GM19193 (cell line): ENCODE measurements around the gene ZBTB7C.

ENCODE experiments used
- POLR2A ChIP-seq: IDR thresholded peaks from 4 replicates; pipeline ENCODE4 v1.6.1; 2011; ENCODE audit not compliant: insufficient read depth, insufficient read length; ENCODE audit errors: extremely low read depth

Gene ZBTB7C

GRCh38 chr18:48375150-48375800 is 33.9 kb downstream of the ZBTB7C start:
- TF ChIP-seq POLR2A: no peak

DNA sequence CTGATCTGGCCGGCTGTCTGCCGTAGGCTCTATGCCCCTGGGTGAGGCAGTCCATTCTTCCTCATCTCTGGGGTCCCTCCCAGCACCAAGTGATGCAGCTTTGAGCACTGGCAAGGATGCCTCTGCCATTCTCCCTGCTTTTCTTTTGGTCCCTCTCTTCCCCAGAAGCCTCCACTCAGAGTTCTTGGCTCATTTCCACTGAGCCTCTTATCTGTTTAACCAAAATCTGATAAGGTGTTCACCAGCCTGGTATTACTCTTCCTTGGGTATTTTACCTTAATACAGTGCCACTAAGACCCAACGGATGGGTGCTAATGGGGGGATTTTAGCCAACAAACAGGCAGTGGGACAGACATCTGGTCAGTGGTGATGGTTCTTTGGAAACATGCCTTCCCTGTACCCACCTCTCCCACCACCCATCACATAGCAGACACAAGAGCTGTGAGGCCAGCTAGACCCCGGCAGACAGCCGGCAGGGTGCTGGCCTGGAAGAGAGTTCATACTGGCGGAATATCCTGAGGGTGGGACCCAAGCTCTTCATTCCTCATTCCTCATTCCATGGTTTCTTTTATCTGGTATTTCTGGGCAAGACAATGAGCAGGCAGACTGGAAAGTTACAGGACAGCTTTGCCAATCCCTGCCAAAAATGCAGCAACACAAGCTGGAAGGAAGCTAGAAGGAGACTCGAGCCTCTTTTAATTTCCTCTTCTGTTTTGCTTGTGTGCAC is 34.6 kb downstream of the ZBTB7C start:
- no peak for TF ChIP-seq POLR2A

- TF ChIP-seq POLR2A: no peak
These were observed 37.2 kb downstream of the ZBTB7C start for GRCh38 chr18:48371854-48372602.

DNA sequence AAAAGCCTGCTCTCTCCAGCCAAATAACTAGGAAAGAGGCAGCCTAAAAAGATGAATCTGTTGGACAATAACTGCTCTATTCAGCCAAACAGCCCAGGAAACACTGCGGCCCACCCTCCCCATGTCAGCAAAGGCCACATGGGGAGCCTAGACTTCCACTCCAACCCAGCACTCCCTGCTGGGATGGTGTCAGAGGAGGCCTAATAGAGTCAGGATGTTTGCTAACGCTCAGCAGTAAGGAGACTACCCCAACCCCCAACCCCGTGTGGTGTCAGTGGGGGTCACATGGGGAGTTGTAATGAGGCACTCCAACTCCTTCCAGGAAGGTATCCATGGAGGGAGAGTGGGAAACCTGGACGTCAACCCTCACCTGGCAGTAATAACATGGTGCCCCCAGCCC is 41.6 kb downstream of the ZBTB7C start:
- no peak for TF ChIP-seq POLR2A

DNA sequence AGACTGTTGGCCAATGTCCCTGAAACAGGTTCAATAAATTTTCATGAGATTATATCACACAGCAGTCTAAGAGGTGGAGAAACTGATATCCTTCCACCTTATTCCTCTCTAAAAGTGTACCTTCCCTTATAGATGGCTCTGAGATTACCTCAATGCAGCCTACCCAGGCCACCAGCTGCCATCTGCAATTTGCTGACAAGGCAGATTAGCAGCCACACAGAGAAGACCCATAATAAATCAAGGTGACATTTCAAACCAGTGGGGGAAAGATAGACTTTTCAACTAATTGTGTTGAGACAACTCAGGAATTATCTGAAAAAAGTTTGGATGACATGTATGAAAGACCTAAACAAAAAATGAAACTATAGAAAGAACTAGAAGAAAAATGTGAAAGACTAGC is 43.2 kb downstream of the ZBTB7C start:
- no peak for TF ChIP-seq POLR2A

- TF ChIP-seq POLR2A: no peak
These were observed 45.0 kb downstream of the ZBTB7C start for GRCh38 chr18:48364146-48364545.

GRCh38 chr18:48363175-48363574 is 46.0 kb downstream of the ZBTB7C start:
- TF ChIP-seq POLR2A: no peak

- no peak for TF ChIP-seq POLR2A
These were observed 47.4 kb downstream of the ZBTB7C start for GRCh38 chr18:48361801-48362200.

GRCh38 chr18:48360376-48361021 is 48.7 kb downstream of the ZBTB7C start:
- TF ChIP-seq POLR2A: no peak

DNA sequence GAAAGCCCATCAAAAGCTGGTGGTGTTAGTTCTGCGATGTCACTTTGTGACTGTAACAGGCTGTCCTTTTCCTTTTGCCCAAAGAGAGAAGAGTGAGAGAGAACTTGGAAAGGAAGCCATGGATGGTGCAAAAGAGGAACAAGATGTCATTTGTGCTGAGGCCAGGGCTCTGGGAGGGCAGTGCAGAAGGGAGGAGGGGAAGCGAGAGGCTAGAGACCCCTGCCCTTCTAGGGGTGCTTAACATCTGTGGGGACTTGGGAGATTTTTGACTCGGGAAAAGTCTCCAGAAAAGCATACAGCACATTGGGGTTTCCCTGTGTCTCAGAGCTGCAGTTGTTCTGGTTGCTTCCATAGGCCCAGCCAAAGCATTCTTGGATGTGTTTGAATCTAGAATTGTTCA is 49.6 kb downstream of the ZBTB7C start:
- no peak for TF ChIP-seq POLR2A

DNA sequence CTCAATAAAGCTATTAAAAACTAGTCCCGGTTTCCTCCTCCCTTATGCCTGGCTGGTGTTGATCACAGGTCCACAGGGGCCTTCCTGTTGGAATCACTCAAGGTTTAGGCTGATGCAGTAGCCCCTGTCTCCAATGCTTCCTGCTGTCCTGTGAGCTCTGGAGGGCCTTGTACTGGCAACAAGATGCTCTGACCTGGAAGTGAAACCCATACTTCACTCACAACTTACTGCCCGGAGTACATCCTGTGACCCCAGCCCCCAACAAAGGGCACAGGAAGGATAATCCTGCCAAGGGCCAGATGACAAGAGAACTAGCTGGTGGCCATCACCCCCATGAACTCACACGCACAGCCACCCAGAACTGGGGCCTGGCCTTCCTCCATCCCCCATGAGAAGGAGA is 50.3 kb downstream of the ZBTB7C start:
- TF ChIP-seq POLR2A: no peak

DNA sequence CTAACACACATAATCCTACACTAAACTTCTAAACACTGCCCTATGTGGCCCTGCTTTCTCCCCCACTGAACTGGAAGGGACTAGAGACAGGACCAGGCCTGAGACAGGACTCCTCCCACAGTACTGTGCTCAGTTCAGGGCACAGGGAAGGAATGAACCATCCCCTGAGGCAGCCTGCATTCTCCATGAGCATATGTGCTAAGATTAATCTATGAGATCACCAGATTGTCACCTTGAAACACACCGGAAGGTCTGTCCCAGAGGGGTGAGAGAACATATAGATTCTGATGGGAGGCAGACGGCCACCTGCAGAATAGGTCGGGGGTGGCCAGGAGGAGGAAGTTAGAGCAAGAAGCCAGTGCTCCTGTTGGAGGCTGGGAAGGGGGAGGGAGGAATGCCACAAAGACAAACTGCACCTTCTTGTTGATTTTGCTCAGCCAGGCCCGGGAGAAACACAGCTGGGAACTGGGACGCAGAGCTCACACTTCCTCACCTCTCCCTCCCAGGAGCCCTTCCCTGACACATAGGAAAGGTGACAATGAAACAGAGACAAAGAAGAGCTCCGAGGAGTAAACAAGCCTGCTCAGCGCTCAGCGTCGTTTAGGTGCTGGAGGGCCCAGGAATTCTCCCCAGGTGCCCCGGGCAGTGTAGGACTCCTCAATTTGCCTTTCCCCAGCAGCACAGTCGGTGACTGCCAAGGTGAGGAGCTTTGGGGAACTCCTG is 52.1 kb downstream of the ZBTB7C start:
- TF ChIP-seq POLR2A: no peak

DNA sequence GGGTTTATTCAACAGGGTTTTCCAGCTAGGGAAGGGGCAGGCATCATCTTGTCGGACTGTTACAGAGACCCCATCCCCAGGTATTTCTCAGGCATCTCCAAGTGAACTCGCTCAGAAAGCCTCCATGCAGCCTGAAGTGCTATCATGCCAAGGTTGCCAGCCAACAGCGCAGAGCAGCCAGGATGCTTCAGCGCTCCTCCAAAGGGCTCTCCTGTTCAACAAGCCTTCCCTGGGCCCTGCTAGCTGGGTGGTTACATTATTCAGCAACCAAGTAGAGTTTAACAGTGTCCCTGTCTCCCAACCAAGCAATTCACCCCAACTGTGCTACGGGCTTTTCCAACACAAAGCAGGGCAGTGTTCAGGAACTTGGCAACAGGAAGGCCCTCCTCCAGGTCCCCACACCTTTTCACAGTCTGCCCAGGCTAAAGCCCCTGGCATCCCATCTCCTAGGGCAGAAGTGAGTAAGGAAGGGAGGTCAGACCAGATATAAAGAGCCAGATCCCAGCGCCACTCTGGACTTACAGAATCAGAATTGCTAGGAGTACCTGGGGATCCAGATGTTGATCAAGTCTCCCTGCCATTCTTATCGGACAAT is 52.9 kb downstream of the ZBTB7C start:
- no peak for TF ChIP-seq POLR2A
